ENCODE data around the gene AMD1.
"Not testable (repeated sequence)": the region's sequence is repeated elsewhere in the genome, so short reads cannot be mapped to it uniquely, and the experiment has no call there.

AMD1 gene

DNA sequence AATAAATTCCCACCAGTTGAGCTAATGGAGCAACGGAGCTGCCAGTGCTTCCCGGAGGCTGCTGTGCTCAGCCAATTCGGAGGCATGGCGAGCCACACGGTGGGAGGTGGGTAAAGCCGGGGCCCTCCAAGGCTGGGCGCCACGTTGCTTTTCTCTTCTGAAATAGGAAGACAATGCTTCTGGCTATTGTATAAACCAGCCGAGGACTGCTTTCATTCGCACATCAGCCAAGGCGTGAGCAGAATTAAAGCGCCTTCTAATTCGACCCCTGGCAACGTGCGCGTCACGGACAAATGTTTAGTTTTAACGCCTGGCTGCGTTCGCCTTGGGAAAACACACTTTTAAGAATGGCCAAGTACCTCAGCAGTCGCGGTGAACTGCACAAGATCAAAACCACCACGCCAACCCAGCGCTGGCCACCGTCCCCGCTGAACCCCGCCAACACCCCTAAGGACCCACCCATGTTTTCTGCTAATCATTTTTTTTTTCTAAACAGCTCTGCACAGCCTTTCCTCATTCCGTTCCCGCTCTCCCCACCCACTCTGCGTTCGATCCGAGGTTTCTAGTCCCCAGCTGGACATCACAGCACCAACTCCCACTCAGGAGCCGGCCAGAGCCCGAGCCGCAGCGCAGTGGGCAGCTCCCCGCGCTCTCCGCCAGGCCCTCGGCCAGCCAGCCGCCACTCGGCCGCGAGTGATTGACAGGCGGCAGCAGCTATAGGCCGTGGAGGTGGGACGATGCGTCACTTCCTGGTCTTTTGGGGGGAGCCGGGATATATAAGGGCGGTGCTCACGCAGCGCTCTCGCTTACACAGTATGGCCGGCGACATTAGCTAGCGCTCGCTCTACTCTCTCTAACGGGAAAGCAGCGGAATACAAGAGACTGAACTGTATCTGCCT is at the start of gene AMD1:
Gene AMD1, plus strand, starts transcription at position 805 of the 899 bp plus-strand sequence. CDS start 321 bp downstream, outside the sequence.
- peak; percentile 98 to 99 for DNase-seq (ENCODE audit: low read depth in 2 of 2)
- peak within 1 kb of the TSS; percentile 92 to 94 for H3K4me3 ChIP-seq (replicated peaks in 1 of 2; ENCODE audit: low read depth in 2 of 2, low read length in 2 of 2)
- TF ChIP-seq, protein P1, sequence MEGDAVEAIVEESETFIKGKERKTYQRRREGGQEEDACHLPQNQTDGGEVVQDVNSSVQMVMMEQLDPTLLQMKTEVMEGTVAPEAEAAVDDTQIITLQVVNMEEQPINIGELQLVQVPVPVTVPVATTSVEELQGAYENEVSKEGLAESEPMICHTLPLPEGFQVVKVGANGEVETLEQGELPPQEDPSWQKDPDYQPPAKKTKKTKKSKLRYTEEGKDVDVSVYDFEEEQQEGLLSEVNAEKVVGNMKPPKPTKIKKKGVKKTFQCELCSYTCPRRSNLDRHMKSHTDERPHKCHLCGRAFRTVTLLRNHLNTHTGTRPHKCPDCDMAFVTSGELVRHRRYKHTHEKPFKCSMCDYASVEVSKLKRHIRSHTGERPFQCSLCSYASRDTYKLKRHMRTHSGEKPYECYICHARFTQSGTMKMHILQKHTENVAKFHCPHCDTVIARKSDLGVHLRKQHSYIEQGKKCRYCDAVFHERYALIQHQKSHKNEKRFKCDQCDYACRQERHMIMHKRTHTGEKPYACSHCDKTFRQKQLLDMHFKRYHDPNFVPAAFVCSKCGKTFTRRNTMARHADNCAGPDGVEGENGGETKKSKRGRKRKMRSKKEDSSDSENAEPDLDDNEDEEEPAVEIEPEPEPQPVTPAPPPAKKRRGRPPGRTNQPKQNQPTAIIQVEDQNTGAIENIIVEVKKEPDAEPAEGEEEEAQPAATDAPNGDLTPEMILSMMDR (IDR thresholded peaks at IDR 0.05; ENCODE audit: low read depth, low read length) = no peak

DNA sequence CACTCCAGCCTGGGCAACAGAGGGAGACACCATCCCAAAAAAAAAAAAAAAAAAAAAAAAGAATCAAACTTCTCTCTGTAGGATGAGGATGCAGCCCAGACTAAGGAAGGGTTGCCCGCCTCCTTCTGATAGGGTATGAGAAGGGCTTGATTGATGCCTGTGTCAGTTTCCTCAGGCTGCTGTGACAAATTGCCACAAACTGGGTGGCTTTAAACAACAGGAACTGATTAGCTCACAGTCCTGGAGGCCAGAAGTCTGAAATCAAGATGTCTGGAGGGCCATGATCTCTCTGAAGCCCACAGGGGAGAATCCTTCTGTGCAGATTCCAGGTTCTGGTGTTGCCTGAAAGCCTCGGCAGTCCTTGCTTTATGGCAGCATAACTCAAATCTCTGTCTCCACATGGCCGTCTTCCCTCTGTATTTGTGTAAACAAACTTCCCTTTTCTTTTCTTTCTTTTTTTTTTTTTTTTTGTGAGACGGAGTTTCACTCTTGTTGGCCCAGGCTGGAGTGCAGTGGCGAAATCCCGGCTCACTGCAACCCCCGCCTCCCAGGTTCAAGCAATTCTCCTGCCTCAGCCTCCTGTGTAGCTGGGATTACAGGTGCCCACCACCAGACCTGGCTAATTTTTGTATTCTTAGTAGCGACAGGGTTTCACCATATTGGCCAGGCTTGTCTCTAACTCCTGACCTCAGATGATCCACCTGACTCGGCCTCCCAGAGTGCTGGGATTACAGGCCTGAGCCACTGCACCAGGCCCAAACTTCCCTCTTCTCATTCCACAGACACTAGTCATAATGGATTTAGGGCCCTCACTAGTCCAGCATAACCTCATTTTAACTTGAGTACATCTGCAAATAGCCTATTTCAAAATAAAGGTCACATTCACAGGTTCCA is 48.1 kb upstream of the AMD1 start:
- H3K4me3 ChIP-seq (replicated peaks in 1 of 2; ENCODE audit: low read depth in 2 of 2, low read length in 2 of 2) = no peak overlapping the region
- no peak for DNase-seq (ENCODE audit: low read depth in 2 of 2)
- TF ChIP-seq, protein P1 (IDR thresholded peaks at IDR 0.05; ENCODE audit: low read depth, low read length) = no peak

DNA sequence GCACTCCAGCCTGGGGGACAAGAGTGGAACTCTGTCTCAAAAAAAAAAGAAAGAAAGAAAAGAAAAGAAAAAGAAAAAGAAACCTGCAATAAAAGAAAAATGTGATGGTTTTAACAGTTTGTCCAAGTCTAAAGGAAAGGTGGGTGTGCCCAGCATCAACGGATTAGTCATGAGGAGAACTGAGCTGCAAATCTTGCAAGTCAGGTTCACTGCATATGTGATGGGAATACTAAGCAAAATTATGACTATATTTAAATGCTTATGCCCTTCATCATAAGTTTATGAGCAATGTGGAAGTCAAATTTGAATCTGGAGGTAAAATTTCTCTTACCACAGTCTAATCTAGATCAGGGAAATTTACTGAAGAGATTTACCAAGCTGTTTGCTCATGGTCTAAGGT is 46.2 kb upstream of the AMD1 start:
- TF ChIP-seq, protein P1 (IDR thresholded peaks at IDR 0.05; ENCODE audit: low read depth, low read length) = no peak
- H3K4me3 ChIP-seq (replicated peaks in 1 of 2; ENCODE audit: low read depth in 2 of 2, low read length in 2 of 2) = no peak overlapping the region
- peak in 1 of 2 donors; percentile 33 for DNase-seq (ENCODE audit: low read depth in 2 of 2)

DNA sequence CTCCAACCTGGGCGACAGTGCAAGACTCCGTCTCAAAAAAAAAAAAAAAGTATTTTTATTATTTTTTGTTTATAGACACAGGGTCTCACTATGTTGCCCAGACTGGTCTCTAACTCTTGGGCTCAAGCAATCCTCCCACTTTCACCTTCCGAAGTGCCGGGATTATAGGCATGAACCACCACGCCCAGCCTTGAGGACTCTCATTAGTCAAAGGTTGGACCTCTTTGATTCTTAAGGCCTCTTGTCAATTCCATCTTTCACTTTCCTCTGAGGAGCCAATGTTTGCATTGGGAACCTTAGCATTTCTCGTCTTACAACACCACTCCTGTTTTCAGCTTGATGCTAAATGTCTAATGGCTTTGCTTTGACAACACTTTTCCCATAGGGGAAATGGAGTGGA is 43.2 kb upstream of the AMD1 start:
- no peak for DNase-seq (ENCODE audit: low read depth in 2 of 2)
- H3K4me3 ChIP-seq (replicated peaks in 1 of 2; ENCODE audit: low read depth in 2 of 2, low read length in 2 of 2) = no peak overlapping the region
- TF ChIP-seq, protein P1 (IDR thresholded peaks at IDR 0.05; ENCODE audit: low read depth, low read length) = no peak

DNA sequence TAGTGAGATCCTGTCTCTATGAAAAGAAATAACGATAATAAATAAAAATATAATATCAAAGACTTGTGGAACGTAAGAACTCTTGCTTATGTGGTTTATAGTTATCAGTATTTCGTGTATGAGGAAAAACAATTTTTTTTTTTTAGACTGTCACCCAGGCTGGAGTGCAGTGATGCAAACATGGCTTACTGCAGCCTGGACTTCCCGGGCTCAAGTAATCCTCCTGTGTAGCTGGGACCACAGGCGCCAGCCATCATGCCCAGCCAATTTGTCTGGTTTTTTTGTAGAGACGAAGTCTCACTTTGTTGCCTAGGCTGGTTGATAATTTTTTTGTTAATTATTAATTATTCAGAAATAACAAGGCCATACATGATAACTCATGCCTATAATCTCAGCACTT is 40.8 kb upstream of the AMD1 start:
- H3K4me3 ChIP-seq (replicated peaks in 1 of 2; ENCODE audit: low read depth in 2 of 2, low read length in 2 of 2) = no peak overlapping the region
- no peak for DNase-seq (ENCODE audit: low read depth in 2 of 2)
- TF ChIP-seq, protein P1 (IDR thresholded peaks at IDR 0.05; ENCODE audit: low read depth, low read length) = no peak

DNA sequence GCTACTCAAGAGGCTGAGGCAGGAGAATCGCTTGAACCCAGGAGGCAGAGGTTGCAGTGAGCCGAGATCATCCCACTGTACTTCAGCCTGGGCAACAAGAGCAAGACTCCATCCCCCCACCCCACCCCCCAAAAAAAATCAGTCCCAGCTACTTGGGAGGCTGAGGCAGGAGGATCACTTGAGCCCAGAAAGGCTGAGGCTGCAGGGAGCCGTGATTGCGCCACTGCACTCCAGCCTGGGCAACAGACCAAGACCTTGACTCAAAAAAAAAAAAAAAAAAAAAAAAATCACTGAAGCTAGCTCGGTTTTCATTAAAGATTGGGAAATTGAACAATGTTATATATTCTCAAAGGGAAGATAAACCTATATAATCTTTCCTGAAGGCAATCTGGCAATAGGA is 38.8 kb upstream of the AMD1 start:
- peak; percentile 15 to 21 for DNase-seq (ENCODE audit: low read depth in 2 of 2)
- not testable (repeated sequence) for H3K4me3 ChIP-seq (replicated peaks in 1 of 2; ENCODE audit: low read depth in 2 of 2, low read length in 2 of 2)

DNA sequence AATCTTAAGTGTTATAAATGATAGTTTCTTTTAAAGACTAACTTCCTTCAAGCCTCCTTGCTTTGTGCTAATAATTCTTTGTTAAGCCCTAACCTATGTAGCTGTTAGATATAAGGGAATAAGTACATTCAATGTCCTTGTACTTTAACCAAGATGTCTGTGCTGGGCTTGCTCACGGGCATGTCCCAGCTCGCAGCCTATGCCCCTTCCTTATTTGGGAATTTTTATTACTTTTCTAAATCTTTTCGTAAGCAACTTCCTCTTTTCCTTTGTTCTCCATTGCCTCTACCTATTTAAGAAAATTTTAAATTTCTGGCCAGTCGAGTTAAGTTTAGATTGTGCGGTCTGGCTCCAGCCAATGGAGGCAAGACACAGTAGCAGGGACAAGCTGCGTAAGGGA is 33.3 kb upstream of the AMD1 start:
- TF ChIP-seq, protein P1 (IDR thresholded peaks at IDR 0.05; ENCODE audit: low read depth, low read length) = no peak
- no peak overlapping the region for H3K4me3 ChIP-seq (replicated peaks in 1 of 2; ENCODE audit: low read depth in 2 of 2, low read length in 2 of 2)
- no peak for DNase-seq (ENCODE audit: low read depth in 2 of 2)
